Head of caudate nucleus (tissue), 42 donors: Measurements from ENCODE around the gene PPP6C.
"Not testable (repeated sequence)": the region's sequence is repeated elsewhere in the genome, so short reads cannot be mapped to it uniquely, and the experiment has no call there.

Experiments
- DNase-seq, 42 donors: peaks; one replicate each; pipeline versions ENCODE4 v3.0.0 to v3.0.0-alpha.2; 2020 to 2021; ENCODE audit warnings: mixed read lengths in 7 of 42
- intact Hi-C: fragments of 100-400 bp; cut with DNase I; formaldehyde crosslinking; loops from one replicate; pipeline ENCODE4 v1.15.0; 2022

Gene PPP6C

GRCh38 chr9:125190361-125190801 lies 778 bp upstream of the PPP6C start:
- intact Hi-C loops: loop anchor here (2.0 kb wide), 1 partner anchor 50 kb away; the partner anchor contains the start of gene HSPA5
- DNase-seq: peak in 21 of 42 donors; percentile 5 to 51 (median 16)

GRCh38 chr9:125189011-125189360 lies 617 bp downstream of the PPP6C start:
- intact Hi-C loops: no loop called here
- peak in 13 of 42 donors; percentile 4 to 45 (median 25) for DNase-seq

GRCh38 chr9:125183561-125183960 lies 6.0 kb downstream of the PPP6C start:
- intact Hi-C loops: no loop called here
- no peak for DNase-seq

GRCh38 chr9:125183054-125183453 lies 6.5 kb downstream of the PPP6C start:
- no peak for DNase-seq
- intact Hi-C loops: no loop called here

GRCh38 chr9:125181756-125182155 lies 7.8 kb downstream of the PPP6C start:
- intact Hi-C loops, DNase-seq: not testable (repeated sequence)

- intact Hi-C loops: no loop called here
- DNase-seq: no peak
Observed at GRCh38 chr9:125180876-125181275, 8.7 kb downstream of the PPP6C start.

GRCh38 chr9:125179776-125180175 lies 9.8 kb downstream of the PPP6C start:
- intact Hi-C loops, DNase-seq: not testable (repeated sequence)

- no peak for DNase-seq
- intact Hi-C loops: no loop called here
Observed at GRCh38 chr9:125177888-125178287, 11.7 kb downstream of the PPP6C start.

GRCh38 chr9:125176636-125177035 lies 13.0 kb downstream of the PPP6C start:
- intact Hi-C loops: no loop called here
- DNase-seq: no peak

- no peak for DNase-seq
- intact Hi-C loops: no loop called here
Observed at GRCh38 chr9:125172031-125172755, 17.4 kb downstream of the PPP6C start.

GRCh38 chr9:125169895-125170294 lies 19.7 kb downstream of the PPP6C start:
- intact Hi-C loops: no loop called here
- no peak for DNase-seq

GRCh38 chr9:125166762-125167161 lies 22.8 kb downstream of the PPP6C start:
- DNase-seq: no peak
- intact Hi-C loops: no loop called here

- intact Hi-C loops, DNase-seq: not testable (repeated sequence)
Observed at GRCh38 chr9:125162891-125163290, 26.7 kb downstream of the PPP6C start.

GRCh38 chr9:125161284-125161918 lies 28.2 kb downstream of the PPP6C start:
- intact Hi-C loops: no loop called here
- no peak for DNase-seq

GRCh38 chr9:125160750-125161149 lies 28.9 kb downstream of the PPP6C start:
- intact Hi-C loops: no loop called here
- DNase-seq: no peak

- DNase-seq: no peak
- intact Hi-C loops: no loop called here
Observed at GRCh38 chr9:125156551-125156950, 33.1 kb downstream of the PPP6C start.

- no peak for DNase-seq
- intact Hi-C loops: no loop called here
Observed at GRCh38 chr9:125153712-125154367, 35.8 kb downstream of the PPP6C start.

- peak in 13 of 42 donors; percentile 7 to 72 (median 37) for DNase-seq
- intact Hi-C loops: no loop called here
Observed at GRCh38 chr9:125151730-125152129, 37.9 kb downstream of the PPP6C start.

- intact Hi-C loops: no loop called here
Observed at GRCh38 chr9:125150349-125151245, 39.0 kb downstream of the PPP6C start.

More at GRCh38 chr9:125150349-125151245, 39.0 kb downstream of the PPP6C start:
- no peak for DNase-seq
